KBM-7 (cell line): ENCODE measurements around the gene SLC25A38.

Experiments
- DNase-seq: peaks from one replicate; pipeline ENCODE4 v3.0.0-alpha.2; 2015
- in situ Hi-C: fragments of 300-500 bp; cut with MboI; formaldehyde crosslinking; loops from 2 replicates; pipeline ENCODE4 v1.14.3; 2020; ENCODE audit warnings: low sequenced_read_pairs, low pct_unique_long_range_greater_than_20kb, mixed read lengths

SLC25A38 gene

DNA sequence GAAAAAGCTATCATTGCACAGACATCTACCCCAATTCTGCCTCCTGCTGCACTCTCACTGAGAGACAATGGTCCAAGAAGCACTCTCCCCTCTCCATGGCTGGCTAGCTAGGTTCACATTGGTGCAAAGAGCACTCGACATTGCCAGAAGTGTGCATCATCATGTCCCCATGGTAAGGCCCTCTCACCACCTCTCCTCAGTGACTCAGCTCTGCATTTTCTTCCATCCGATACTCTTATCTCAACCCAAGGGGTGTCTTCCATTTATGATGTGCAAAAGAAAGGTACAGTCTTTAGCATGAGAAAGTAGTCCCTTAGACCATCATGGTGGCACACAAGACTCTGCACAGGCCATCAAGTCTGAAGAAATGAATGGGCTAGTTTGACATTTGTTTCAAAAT is 37.4 kb downstream of the SLC25A38 start:
- in situ Hi-C loops, result no loop called here

DNA sequence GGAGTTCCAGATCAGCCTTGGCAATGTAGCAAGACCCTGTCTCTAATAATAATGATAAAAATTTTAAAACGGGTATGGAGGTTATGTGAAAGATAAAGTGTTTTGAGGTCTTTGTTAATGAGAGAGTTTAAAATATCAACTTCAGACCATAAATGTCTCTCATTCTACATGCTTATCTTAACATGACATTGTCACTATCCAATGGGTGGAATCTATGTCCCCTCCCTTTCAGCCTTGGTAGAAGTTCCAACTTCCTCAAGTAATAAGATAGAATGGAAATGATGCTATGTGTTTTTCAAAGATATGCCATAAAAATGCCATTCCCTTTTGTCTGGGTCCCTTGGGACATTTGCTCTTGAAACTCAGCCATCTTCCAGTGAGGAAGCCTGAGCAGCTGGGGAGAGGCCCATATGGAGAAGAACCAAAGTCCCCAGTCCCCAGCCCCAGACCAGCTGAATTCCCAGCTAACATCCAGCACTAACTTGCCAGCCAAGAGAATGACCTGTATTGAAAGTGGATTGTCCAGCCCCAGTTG is 40.3 kb downstream of the SLC25A38 start:
- no peak for DNase-seq
- in situ Hi-C loops, result no loop called here

More for the DNA sequence above, 37.4 kb downstream of the SLC25A38 start:
- DNase-seq, result no peak

DNA sequence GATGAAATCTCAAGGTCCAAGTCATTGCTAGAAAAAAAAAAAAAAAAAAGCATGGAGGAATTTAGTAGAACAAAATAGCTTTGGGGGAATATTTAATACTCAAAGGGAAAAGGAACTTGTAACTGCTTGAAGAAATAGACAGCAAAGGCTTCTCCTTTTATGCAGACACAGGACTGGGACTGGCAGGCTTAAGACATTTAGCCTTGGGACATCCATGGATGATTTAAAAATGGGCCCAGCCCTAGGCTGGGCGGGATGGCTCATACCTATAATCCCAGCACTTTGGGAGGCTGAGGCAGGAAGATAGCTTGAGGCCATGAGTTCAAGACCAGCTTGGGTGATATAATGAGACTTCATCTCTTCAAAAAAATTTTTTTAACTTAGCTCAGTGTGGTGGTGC is 43.1 kb downstream of the SLC25A38 start:
- in situ Hi-C loops, result no loop called here
- DNase-seq, result no peak

- no peak for DNase-seq
- in situ Hi-C loops, result no loop called here
These were observed 44.3 kb downstream of the SLC25A38 start for GRCh38 chr3:39427506-39427905.

DNA sequence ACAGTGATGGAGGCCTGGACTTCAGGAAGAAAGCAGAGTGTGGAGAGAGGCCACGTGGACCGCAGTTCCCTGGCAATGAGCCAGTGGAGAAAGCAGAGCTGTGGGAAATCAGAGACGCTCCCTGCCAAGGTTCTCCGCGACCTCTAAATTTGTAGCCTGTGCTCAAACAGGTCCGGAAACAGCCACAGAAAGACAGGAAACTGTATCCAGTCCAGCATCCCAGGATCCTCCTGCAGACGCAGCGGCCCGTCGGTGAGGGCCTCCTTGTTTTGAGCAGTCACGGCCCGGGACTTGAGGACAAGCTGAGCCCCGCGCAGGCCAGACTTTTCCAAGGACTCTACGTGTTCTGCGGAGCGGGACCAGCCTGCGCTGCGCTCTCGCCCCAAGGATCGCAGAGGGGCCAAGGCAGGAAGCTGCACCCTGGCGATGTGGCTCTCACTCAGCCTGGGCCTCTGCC is 45.6 kb downstream of the SLC25A38 start:
- in situ Hi-C loops, result no loop called here
- DNase-seq, result no peak

DNA sequence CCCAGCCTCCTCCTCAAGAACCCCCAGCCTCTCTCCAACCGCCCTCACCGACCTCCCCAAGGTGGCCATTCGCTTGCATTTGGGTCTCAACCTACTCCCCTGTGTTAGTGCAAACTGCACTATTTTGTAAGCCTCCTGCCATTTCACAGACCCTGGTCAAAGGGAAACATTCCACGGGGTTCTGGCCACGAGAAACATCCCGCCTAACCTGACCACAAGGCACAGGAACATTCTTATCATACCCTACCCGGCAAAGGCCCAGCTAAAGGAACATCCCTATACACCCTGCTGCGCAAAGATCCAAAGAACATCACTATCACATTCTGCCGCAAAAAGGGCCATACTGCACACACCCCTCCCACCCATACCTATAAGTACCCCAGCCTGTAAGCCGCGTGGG is 46.3 kb downstream of the SLC25A38 start:
- in situ Hi-C loops, result no loop called here
- no peak for DNase-seq

GRCh38 chr3:39432342-39432741 is 49.2 kb downstream of the SLC25A38 start:
- no peak for DNase-seq
- in situ Hi-C loops, result no loop called here

DNA sequence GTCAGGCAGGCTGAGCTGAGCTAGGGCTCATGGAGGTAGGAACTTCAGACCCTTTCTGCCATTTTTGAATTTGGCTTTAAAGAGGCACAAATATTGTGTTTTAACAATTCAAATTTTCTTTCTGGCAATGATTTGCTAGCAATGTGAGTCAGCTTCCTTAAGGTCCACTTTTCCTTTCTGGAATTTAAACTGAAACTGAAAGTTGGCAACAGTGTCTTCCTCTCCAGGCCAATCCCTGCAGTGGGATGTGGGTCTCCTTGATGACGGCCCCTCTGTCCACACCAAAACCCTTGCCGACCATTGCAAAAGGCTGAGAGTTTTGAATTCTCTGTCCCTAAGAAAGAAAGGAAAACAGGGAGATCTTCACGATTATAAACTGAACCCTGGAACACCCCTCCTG is 50.5 kb downstream of the SLC25A38 start:
- no peak for DNase-seq
- in situ Hi-C loops, result no loop called here

GRCh38 chr3:39434574-39434973 is 51.4 kb downstream of the SLC25A38 start:
- in situ Hi-C loops, result no loop called here
- no peak for DNase-seq

- no peak for DNase-seq
- in situ Hi-C loops, result no loop called here
These were observed 52.0 kb downstream of the SLC25A38 start for GRCh38 chr3:39435006-39435748.

GRCh38 chr3:39438880-39439279 is 55.7 kb downstream of the SLC25A38 start:
- DNase-seq, result no peak
- in situ Hi-C loops, result no loop called here

DNA sequence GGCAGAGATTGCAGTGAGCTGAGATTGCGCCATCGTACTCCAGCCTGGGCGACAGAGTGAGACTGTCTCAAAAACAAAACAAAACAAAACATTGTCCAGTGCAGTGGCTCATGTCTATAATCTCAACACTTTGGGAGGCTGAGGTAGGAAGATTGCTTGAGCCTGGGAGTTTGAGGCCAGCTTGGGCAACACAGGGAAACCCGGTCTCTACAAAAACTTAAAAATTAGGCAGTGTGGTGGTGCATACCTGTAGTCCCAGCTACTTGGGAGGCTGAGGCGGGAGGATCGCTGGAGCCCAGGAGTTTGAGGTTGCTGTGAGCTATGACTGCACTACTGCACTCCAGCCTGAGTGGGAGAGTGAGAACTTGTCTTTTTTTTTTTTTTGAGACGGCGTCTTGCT is 57.1 kb downstream of the SLC25A38 start:
- in situ Hi-C loops, result no loop called here

GRCh38 chr3:39443530-39443929 is 60.4 kb downstream of the SLC25A38 start:
- in situ Hi-C loops, result no loop called here
- DNase-seq, result no peak

More for the DNA sequence above, 57.1 kb downstream of the SLC25A38 start:
- no peak for DNase-seq

GRCh38 chr3:39445927-39446326 is 62.8 kb downstream of the SLC25A38 start:
- in situ Hi-C loops, result no loop called here
- DNase-seq, result no peak

DNA sequence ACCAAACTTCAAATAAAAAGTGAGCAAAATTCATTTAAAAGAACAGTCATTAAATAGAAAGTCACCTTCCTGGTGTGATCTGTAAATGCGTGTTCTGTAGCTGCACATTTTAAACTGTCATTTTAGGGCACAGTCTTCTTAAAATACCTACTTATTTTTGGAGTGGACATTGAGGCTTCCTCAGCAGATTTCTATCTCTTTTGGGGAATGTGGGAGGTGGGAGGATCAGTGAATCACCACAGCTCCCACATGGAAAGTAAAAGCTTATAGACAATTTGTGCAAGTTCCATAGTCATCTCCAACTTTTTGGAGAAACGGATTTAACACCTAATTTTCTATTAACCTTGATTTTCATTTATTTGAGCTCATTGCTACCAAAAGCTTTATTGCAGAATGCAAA is 63.3 kb downstream of the SLC25A38 start:
- no peak for DNase-seq
- in situ Hi-C loops, result no loop called here
